Spleen (tissue), 11 donors: ENCODE measurements around the gene COL19A1. TPM values are rescaled to one million over a fixed set of nuclear protein-coding genes. Genes with fewer than 3 reads are reported as not detected.

Source experiments
- DNase-seq: peaks from one replicate; pipeline ENCODE4 v3.0.0-alpha.2; 2020
- H3K27ac ChIP-seq, 8 donors: fragments of 200-600 bp; sonication (generic) in 7 of 8; 1 replicate in 4 of 8; 2 replicates in 4 of 8; pipeline versions ENCODE4 v1.5.0 to v1.8.0; 2016 to 2021; ENCODE audit warnings: inconsistent platforms in 4 of 8, mild to moderate bottlenecking in 4 of 8, moderate library complexity in 1 of 8
- H3K27me3 ChIP-seq, 7 donors: fragments of 200-600 bp; sonication (generic) in 6 of 7; replicated peaks in 1 of 7; 1 replicate in 4 of 7; 2 replicates in 3 of 7; pipeline versions ENCODE4 v1.5.0 to v1.8.0; 2016 to 2021; ENCODE audit warnings: inconsistent platforms in 3 of 7, mild to moderate bottlenecking in 1 of 7
- H3K36me3 ChIP-seq, 6 donors: fragments of 200-600 bp; sonication (generic) in 5 of 6; 1 replicate in 4 of 6; 2 replicates in 2 of 6; pipeline versions ENCODE4 v1.5.0 to v1.8.0; 2016 to 2021; ENCODE audit warnings: inconsistent platforms in 2 of 6
- H3K4me1 ChIP-seq, 6 donors: fragments of 200-600 bp; sonication (generic) in 5 of 6; 1 replicate in 3 of 6; 2 replicates in 3 of 6; pipeline versions ENCODE4 v1.5.0 to v1.8.0; 2016 to 2021; ENCODE audit warnings: inconsistent platforms in 3 of 6
- H3K4me3 ChIP-seq, 8 donors: fragments of 200-600 bp; sonication (generic) in 7 of 8; 1 replicate in 4 of 8; 2 replicates in 4 of 8; pipeline versions ENCODE4 v1.5.0 to v1.8.0; 2016 to 2021; ENCODE audit warnings: inconsistent platforms in 4 of 8, mild to moderate bottlenecking in 4 of 8, moderate library complexity in 2 of 8
- H3K9me3 ChIP-seq, 8 donors: fragments of 200-600 bp; sonication (generic) in 7 of 8; 1 replicate in 4 of 8; 2 replicates in 4 of 8; pipeline versions ENCODE4 v1.5.0 to v1.8.0; 2016 to 2021; ENCODE audit warnings: inconsistent platforms in 4 of 8
- POLR2A ChIP-seq, 3 donors: fragments of 450-650 bp; IDR thresholded peaks; one replicate each; pipeline ENCODE4 v1.5.1; 2017; ENCODE audit warnings: antibody characterized with exemption in 3 of 3, mild to moderate bottlenecking in 1 of 3
- POLR2AphosphoS5 ChIP-seq, 3 donors: sonication (generic); formaldehyde crosslinking; IDR thresholded peaks; one replicate each; pipeline ENCODE4 v1.5.1; 2017; ENCODE audit warnings: antibody characterized with exemption in 3 of 3
- WGBS, 5 donors: extraction: QIAGEN DNeasy Blood & Tissue Kit in 3 of 5; methylation state at CpG; one replicate each; pipeline versions ENCODE4 v1.1.5 to v1.1.7; 2013 to 2018; 5-methylcytosine and 5-hydroxymethylcytosine counted together
- intact Hi-C: fragments of 100-400 bp; cut with DNase I; formaldehyde crosslinking; loops from one replicate; pipeline ENCODE4 v1.15.0; 2023; ENCODE audit warnings: low total_unique reads
- polyA plus RNA-seq, 3 donors: library from polyadenylated mRNA; stranded (reverse); fragments of 200-250 nt; gene quantifications; one replicate each; pipeline ENCODE4 v1.2.1, GENCODE V29; 2013
- total RNA-seq, 7 donors: library from RNA; depleted of rRNA in 3 of 7; stranded (reverse); fragments of >200 nt in 3 of 7; fragmentation: NEBNext Ultra II Directional in 4 of 7; extraction: Animal tissue kit (Norgen Biotek cat#: 25700) in 4 of 7; gene quantifications; one replicate each; pipeline versions ENCODE4 v1.1.0 to v1.2.1, GENCODE V29; 2016 to 2021
- TF ChIP-seq, protein P1 (sequence below), 11 experiments: fragments of 200-600 bp in 7 of 11; fragments of 450-650 bp in 4 of 11; sonication (generic) in 4 of 11; IDR thresholded peaks in 8 of 11; conservative IDR thresholded peaks in 3 of 11; 1 replicate in 7 of 11; 2 replicates in 4 of 11; pipeline versions ENCODE4 v1.4.0 to v1.8.0; 2016 to 2021; ENCODE audit warnings: antibody characterized with exemption in 11 of 11, inconsistent platforms in 4 of 11, mild to moderate bottlenecking in 1 of 11
- donor health status: healthy with polysubstance abuse.
- donor health status: DM: no; HTN: no; CAD: no; lungs with moderate emphysema.
- donor health status: DM: no; HTN: no; CAD: no.
- donor health status: Bipolar disorder and iron deficiency.
- donor health status: healthy.
- donor health status: DM: no; HTN: no; CAD: no.
- donor health status: DM: yes; HTN: yes; CAD: no.

Gene COL19A1
- total and polyA plus RNA-seq, 10 donors = 0.48 to 14.5 (median 10.2) TPM

DNA sequence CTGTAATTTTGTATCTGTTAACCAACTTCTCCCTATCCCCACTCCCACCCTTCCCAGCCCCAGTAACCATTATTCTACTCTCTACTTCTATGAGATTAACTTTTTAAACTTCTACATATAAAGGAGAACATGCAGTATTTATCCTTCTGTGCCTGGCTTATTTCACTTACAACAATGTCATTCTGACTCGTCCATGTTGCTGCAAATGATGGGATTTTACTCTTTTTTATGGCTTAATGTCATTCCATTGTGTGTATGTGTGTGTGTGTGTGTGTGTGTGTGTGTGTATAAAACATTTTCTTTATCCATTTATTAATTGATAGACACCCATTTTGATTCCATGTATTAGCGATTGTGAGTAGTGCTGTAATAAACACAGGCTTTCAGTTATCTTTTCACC, 76.1 kb downstream of the COL19A1 start:
- Histone ChIP-seq H3K27me3 (no peaks in the 10 kb centered on the region), H3K27ac (no peak overlapping the region), H3K9me3 (no peaks in the 10 kb centered on the region), H3K4me1 (no peaks in the 10 kb centered on the region), H3K4me3 (no peak overlapping the region), H3K36me3 (no peaks in the 10 kb centered on the region)
- TF ChIP-seq, protein P1, sequence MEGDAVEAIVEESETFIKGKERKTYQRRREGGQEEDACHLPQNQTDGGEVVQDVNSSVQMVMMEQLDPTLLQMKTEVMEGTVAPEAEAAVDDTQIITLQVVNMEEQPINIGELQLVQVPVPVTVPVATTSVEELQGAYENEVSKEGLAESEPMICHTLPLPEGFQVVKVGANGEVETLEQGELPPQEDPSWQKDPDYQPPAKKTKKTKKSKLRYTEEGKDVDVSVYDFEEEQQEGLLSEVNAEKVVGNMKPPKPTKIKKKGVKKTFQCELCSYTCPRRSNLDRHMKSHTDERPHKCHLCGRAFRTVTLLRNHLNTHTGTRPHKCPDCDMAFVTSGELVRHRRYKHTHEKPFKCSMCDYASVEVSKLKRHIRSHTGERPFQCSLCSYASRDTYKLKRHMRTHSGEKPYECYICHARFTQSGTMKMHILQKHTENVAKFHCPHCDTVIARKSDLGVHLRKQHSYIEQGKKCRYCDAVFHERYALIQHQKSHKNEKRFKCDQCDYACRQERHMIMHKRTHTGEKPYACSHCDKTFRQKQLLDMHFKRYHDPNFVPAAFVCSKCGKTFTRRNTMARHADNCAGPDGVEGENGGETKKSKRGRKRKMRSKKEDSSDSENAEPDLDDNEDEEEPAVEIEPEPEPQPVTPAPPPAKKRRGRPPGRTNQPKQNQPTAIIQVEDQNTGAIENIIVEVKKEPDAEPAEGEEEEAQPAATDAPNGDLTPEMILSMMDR (IDR thresholded peaks at IDR 0.05 in 8 of 11, conservative IDR thresholded peaks at IDR 0.05 in 3 of 11) = no peak
- TF ChIP-seq POLR2AphosphoS5 (IDR thresholded peaks at IDR 0.05) (no peak), POLR2A (IDR thresholded peaks at IDR 0.05) (no peak)
- intact Hi-C loops = no loop called here
- WGBS, 5 donors = 46 to 82% (median 56%) methylated on average over 2 of the region's 2 CpGs
- no peak for DNase-seq

DNA sequence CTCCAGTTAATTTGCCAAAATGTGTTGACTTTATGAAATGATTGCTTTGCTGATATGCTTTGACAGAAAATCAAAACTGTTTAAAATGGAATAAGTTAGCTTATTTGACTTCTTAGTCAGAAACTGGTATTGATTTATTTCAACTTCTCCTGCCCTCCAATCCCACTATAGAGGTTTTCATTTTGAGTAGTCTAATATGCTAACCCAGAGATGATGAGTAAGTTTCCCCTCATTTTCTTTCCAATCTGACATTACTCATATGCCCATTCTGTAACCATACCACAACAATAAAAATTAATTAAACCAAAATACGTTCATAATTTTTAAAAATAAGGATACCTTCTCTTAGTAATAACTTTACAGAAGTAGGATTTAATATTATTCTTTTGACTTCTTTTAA, 78.8 kb downstream of the COL19A1 start:
- Histone ChIP-seq H3K4me3 (no peak overlapping the region), H3K27me3 (no peaks in the 10 kb centered on the region), H3K27ac (no peak overlapping the region), H3K36me3 (no peaks in the 10 kb centered on the region), H3K9me3 (no peaks in the 10 kb centered on the region), H3K4me1 (no peaks in the 10 kb centered on the region)
- WGBS, 5 donors = 62 to 84% (median 72%) methylated on average over 1 of the region's 1 CpG
- DNase-seq = no peak
- intact Hi-C loops = no loop called here
- TF ChIP-seq POLR2A (IDR thresholded peaks at IDR 0.05) = no peak
- TF ChIP-seq, protein P1 (IDR thresholded peaks at IDR 0.05 in 8 of 11, conservative IDR thresholded peaks at IDR 0.05 in 3 of 11) = no peak
- no peak for TF ChIP-seq POLR2AphosphoS5 (IDR thresholded peaks at IDR 0.05)

DNA sequence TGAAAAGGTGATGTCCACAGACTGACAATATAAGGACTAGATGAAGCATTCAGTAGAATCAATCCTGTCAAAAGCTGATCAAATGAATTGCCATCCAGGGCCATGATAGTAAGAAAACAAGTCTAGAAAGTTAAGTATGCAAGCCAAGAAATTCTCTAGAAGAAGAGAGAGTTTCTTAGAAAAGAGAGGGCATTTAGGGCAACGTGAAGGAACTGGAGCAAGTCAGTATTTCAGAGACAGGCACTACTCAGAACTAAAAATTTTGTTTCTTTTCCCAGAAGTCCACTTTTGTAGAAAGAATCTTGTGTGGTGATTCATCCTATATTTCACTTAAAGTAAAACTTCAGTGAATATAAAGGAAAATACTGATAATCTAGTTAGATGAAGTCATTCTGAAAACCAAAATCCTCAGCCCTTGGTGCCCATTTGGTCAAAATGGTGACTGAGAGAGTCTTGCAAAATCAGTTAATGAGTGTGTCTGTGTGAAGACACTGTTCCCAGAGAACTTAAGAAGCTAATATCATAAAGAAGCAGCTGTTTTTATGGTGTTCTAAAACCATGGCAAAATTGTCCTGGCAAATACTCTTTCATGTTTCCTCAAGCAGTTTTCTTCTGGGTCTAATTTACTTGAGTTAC, 82.2 kb downstream of the COL19A1 start:
- WGBS, 5 donors = 45 to 62% (median 60%) methylated on average over 1 of the region's 1 CpG

DNA sequence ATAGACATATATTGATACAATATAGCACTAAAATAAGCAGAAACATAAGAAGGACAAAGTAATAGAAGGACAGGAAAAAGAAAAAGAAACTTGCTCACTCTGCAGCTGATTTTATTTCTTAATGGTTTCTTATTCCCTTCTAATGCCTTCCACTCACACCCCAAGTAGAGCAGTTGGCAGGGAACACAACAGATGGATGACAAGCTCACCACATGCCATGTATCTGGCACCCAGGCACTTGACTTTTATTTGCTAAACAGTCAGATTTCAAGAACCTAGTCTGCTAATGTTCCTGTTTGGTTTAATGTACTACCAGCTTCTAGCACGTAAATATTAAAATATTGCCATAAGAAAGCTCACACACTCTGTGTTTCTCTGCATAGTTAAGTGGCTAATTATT, 87.1 kb downstream of the COL19A1 start:
- Histone ChIP-seq H3K36me3 (no peaks in the 10 kb centered on the region), H3K27me3 (no peaks in the 10 kb centered on the region), H3K4me1 (no peaks in the 10 kb centered on the region), H3K9me3 (no peaks in the 10 kb centered on the region), H3K4me3 (no peak overlapping the region), H3K27ac (no peak overlapping the region)
- TF ChIP-seq POLR2AphosphoS5 (IDR thresholded peaks at IDR 0.05) = no peak
- DNase-seq = no peak
- intact Hi-C loops = no loop called here
- WGBS, 5 donors = 84 to 100% (median 88%) methylated on average over 1 of the region's 1 CpG

More for the DNA sequence above, 82.2 kb downstream of the COL19A1 start:
- TF ChIP-seq, protein P1 (IDR thresholded peaks at IDR 0.05 in 8 of 11, conservative IDR thresholded peaks at IDR 0.05 in 3 of 11) = no peak
- TF ChIP-seq POLR2AphosphoS5 (IDR thresholded peaks at IDR 0.05) (no peak), POLR2A (IDR thresholded peaks at IDR 0.05) (no peak)
- Histone ChIP-seq H3K27me3 (no peaks in the 10 kb centered on the region), H3K36me3 (no peaks in the 10 kb centered on the region), H3K4me1 (no peaks in the 10 kb centered on the region), H3K9me3 (no peaks in the 10 kb centered on the region), H3K4me3 (no peak overlapping the region), H3K27ac (no peak overlapping the region)
- no peak for DNase-seq
- intact Hi-C loops = no loop called here
